K562 (cell line): ENCODE data around the gene LMO4. TPM values are rescaled to one million over a fixed set of nuclear protein-coding genes. Genes with fewer than 3 reads are reported as not detected.

Experiments
- ATAC-seq: fragments of 200-7000 bp; cut with Tn5 transposase; 3 replicates; pipeline ENCODE4 v1.9.1; 2020; ENCODE audit warnings: moderate library complexity
- BruUV-seq: library from RNA; stranded (reverse); fragments of 400-500 nt; replicated peaks from 2 replicates; lab custom pipeline; 2021; lab: Mats Ljungman, UMichigan
- CTCF ChIA-PET: fragments of 300-600 bp; formaldehyde crosslinking; extraction: SDS; loops from one replicate; lab custom pipeline; 2021; ENCODE audit warnings: low intra/inter-chr PET ratio; lab: Yijun Ruan, JAX
- POLR2A ChIA-PET: fragments of 300-600, 350-650 bp; sonication (Branson Sonifier 250); formaldehyde crosslinking; extraction: SDS; loops from one replicate; lab custom pipeline; 2021; ENCODE audit warnings: antibody characterized with exemption, inconsistent platforms; lab: Yijun Ruan, JAX
- DNase-seq, 4 experiments: peaks; one replicate each; pipeline versions ENCODE4 v3.0.0 to v3.0.0-alpha.2; 2011 to 2018; ENCODE audit warnings: low spot score in 3 of 4, mixed read lengths in 3 of 4; ENCODE audit errors: extremely low read depth in 1 of 4
- FAIRE-seq: peaks from 2 replicates; lab custom pipeline; 2011; peaks lifted over from hg19 to GRCh38; lab: Jason Lieb, UNC
- H2AFZ ChIP-seq: 2 replicates; pipeline ENCODE4 v1.6.0; 2011; ENCODE audit warnings: low read depth, low read length, control low read depth, inconsistent platforms
- H3K27ac ChIP-seq: fragments of 200-600 bp; 3 replicates; pipeline ENCODE4 v1.8.0; 2011; ENCODE audit warnings: low read depth, mild to moderate bottlenecking, control low read depth, inconsistent platforms, low read length, moderate library complexity, mixed read lengths; ENCODE audit errors: extremely low read depth
- H3K27me3 ChIP-seq, 2 experiments: fragments of 300-600 bp in 1 of 2; 2 replicates in 1 of 2; 3 replicates in 1 of 2; pipeline versions ENCODE4 v1.6.0 to v1.8.0; 2011; ENCODE audit warnings: inconsistent platforms in 2 of 2, low read length in 2 of 2, mild to moderate bottlenecking in 1 of 2, mixed read lengths in 1 of 2, moderate library complexity in 1 of 2; ENCODE audit not compliant: control insufficient read depth in 2 of 2, insufficient read depth in 2 of 2
- H3K36me3 ChIP-seq: fragments of 300-600 bp; 3 replicates; pipeline ENCODE4 v1.8.0; 2011; ENCODE audit warnings: mild to moderate bottlenecking, low read length, inconsistent platforms; ENCODE audit not compliant: control insufficient read depth, insufficient read depth
- H3K4me1 ChIP-seq, 2 experiments: fragments of 200-600 bp in 1 of 2; replicated peaks in 1 of 2; 2 replicates in 1 of 2; 3 replicates in 1 of 2; pipeline versions ENCODE4 v1.5.1 to v1.8.0; 2011; ENCODE audit warnings: inconsistent platforms in 2 of 2, low read length in 2 of 2, mild to moderate bottlenecking in 1 of 2, mixed read lengths in 1 of 2, moderate library complexity in 1 of 2; ENCODE audit not compliant: control insufficient read depth in 2 of 2, insufficient read depth in 2 of 2
- H3K4me2 ChIP-seq: 2 replicates; pipeline ENCODE4 v1.6.1; 2011; ENCODE audit warnings: low read length, control low read depth, inconsistent platforms, mixed read lengths; ENCODE audit not compliant: insufficient read depth
- H3K4me3 ChIP-seq: fragments of 200-600 bp; sonication (generic), shearing (Covaris generic); 2 replicates; pipeline ENCODE4 v1.5.1; 2016; ENCODE audit warnings: control low read depth, inconsistent platforms
- H3K79me2 ChIP-seq: fragments of 200-600 bp; 3 replicates; pipeline ENCODE4 v1.8.0; 2011; ENCODE audit warnings: low read length, inconsistent platforms; ENCODE audit not compliant: control insufficient read depth, insufficient read depth
- H3K9ac ChIP-seq, 2 experiments: 2 replicates each; pipeline versions ENCODE4 v1.6.0 to v1.6.1; 2011; ENCODE audit warnings: low read depth in 2 of 2, low read length in 2 of 2, control low read depth in 1 of 2, inconsistent platforms in 1 of 2, mild to moderate bottlenecking in 1 of 2, mixed read lengths in 1 of 2; ENCODE audit not compliant: insufficient read depth in 1 of 2
- H3K9me1 ChIP-seq: one replicate; pipeline ENCODE4 v1.6.0; 2011; ENCODE audit warnings: inconsistent platforms, mild to moderate bottlenecking, low read length, moderate library complexity; ENCODE audit not compliant: control insufficient read depth, insufficient read depth
- H3K9me3 ChIP-seq: replicated peaks from 2 replicates; pipeline ENCODE4 v1.5.1; 2011; ENCODE audit warnings: low read depth, low read length, inconsistent platforms; ENCODE audit not compliant: control insufficient read depth, insufficient read depth
- H4K20me1 ChIP-seq: replicated peaks from 2 replicates; pipeline ENCODE4 v1.6.1; 2011; ENCODE audit warnings: low read length, inconsistent platforms, mixed read lengths; ENCODE audit not compliant: control insufficient read depth, insufficient read depth
- BMI1 ChIP-seq: fragments of 150-350 bp; IDR thresholded peaks from 2 replicates; pipeline ENCODE4 v1.6.1; 2014; ENCODE audit warnings: low read length
- ELF1 ChIP-seq: fragments of 200-800 bp; sonication (Bioruptor generic); IDR thresholded peaks from 2 replicates; pipeline ENCODE4 v1.6.1; 2016; ENCODE audit warnings: missing genetic modification characterization, missing compliant biosample characterization
- GABPA ChIP-seq: fragments of 200-800 bp; sonication (Bioruptor generic); conservative IDR thresholded peaks from 2 replicates; pipeline ENCODE4 v1.6.1; 2016; ENCODE audit warnings: low read depth, missing genetic modification characterization, missing compliant biosample characterization
- HNRNPLL ChIP-seq: fragments of 200-400 bp; formaldehyde crosslinking; IDR thresholded peaks from 2 replicates; pipeline ENCODE4 v1.6.1; 2017; ENCODE audit warnings: low read length, low read depth, mild to moderate bottlenecking; ENCODE audit not compliant: poor library complexity, severe bottlenecking
- ZBTB7A ChIP-seq: IDR thresholded peaks from 2 replicates; pipeline ENCODE4 v1.6.1; 2011; ENCODE audit warnings: low read depth, mild to moderate bottlenecking, low read length, moderate library complexity, borderline replicate concordance; ENCODE audit not compliant: control insufficient read depth
- ZFPM2 ChIP-seq: fragments of 250-450 bp; sonication (Bioruptor Pico); IDR thresholded peaks from 2 replicates; pipeline ENCODE4 v1.5.1; 2022; ENCODE audit warnings: mild to moderate bottlenecking
- ZNF347 ChIP-seq: fragments of 450-650 bp; formaldehyde crosslinking; IDR thresholded peaks from 2 replicates; pipeline ENCODE4 v1.4.0; 2020; ENCODE audit warnings: low read depth, mild to moderate bottlenecking, moderate library complexity
- WGBS: fragments of 100-300 bp; shearing (Covaris generic); methylation state at CpG from one replicate; pipeline ENCODE4 v1.1.6; 2016; ENCODE audit warnings: low coverage, mixed read lengths; ENCODE audit not compliant: insufficient coverage; ENCODE audit errors: missing lambda C conversion rate; 5-methylcytosine and 5-hydroxymethylcytosine counted together
- in situ Hi-C: fragments of 300-500 bp; cut with MboI; formaldehyde crosslinking; loops from 4 replicates; pipeline ENCODE4 v1.15.0; 2018; ENCODE audit warnings: inconsistent platforms, mixed read lengths
- intact Hi-C: fragments of 100-400 bp; cut with micrococcal nuclease; formaldehyde crosslinking; loops from 2 replicates; pipeline ENCODE4 v1.14.2; 2022
- polyA plus RNA-seq, 8 experiments: library from polyadenylated mRNA; depleted of rRNA in 4 of 8; stranded (reverse) in 5 of 8; unstranded in 3 of 8; fragments of >200 nt; fragmentation: Nextera tagmentation in 2 of 8; fragmentation: Illumina TruSeq in 1 of 8; extraction: Ambion mirVana in 2 of 8; extraction: Trizol in 1 of 8; gene quantifications; 2 replicates each; pipeline versions ENCODE4 v1.2.1 to v1.2.3, GENCODE V29; 2011 to 2014; ENCODE audit warnings: inconsistent platforms in 1 of 8, missing spikeins in 1 of 8
- total RNA-seq, 7 experiments: library from RNA; depleted of rRNA in 6 of 7; stranded (reverse); fragments of >200 nt in 6 of 7; fragmentation: Illumina TruSeq in 2 of 7; extraction: Trizol in 2 of 7; gene quantifications; 2 replicates each; pipeline versions ENCODE4 v1.2.1 to v1.2.3, GENCODE V29; 2011 to 2021; ENCODE audit warnings: low replicate concordance in 1 of 7
- TF ChIP-seq, protein P1 (sequence below): IDR thresholded peaks from 2 replicates; pipeline ENCODE4 v1.6.1; 2016; ENCODE audit warnings: missing genetic modification characterization, missing compliant biosample characterization

LMO4 gene
- total and polyA plus RNA-seq, 9 of the 15 experiments (the other 6 are each of a cell fraction or from before 2014, with no cell fraction given), result 3.1 to 35.3 (median 22.4) TPM

DNA sequence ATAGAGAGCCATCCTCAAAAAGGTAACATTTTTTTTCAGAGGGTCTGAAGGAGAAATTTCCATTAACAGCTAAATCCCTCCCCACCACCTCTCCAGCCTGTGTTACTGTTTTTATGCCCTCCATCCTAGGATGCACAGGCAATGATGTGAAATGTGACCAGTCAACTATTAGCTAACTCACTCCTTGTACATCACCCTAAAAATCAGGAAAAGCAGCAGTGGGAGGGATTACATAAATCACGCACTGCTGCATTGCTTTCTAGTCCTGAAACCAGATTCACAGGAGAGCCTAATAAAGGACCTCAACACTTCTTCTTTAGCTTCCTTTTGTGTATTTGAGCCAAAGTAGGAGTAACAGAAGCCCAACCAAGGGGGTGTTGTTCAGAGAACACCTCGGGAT lies 66.3 kb downstream of the LMO4 start:
- in situ Hi-C loops, result no loop called here
- intact Hi-C loops, result no loop called here
- POLR2A ChIA-PET, result no interaction called here

More for the DNA sequence above, 66.3 kb downstream of the LMO4 start:
- TF ChIP-seq ELF1 (tag) (no peak), ZBTB7A (no peak), HNRNPLL (no peak), GABPA (no peak), BMI1 (no peak), ZFPM2 (CRISPR knock-in tag) (no peak), ZNF347 (no peak)
- TF ChIP-seq, protein P1, sequence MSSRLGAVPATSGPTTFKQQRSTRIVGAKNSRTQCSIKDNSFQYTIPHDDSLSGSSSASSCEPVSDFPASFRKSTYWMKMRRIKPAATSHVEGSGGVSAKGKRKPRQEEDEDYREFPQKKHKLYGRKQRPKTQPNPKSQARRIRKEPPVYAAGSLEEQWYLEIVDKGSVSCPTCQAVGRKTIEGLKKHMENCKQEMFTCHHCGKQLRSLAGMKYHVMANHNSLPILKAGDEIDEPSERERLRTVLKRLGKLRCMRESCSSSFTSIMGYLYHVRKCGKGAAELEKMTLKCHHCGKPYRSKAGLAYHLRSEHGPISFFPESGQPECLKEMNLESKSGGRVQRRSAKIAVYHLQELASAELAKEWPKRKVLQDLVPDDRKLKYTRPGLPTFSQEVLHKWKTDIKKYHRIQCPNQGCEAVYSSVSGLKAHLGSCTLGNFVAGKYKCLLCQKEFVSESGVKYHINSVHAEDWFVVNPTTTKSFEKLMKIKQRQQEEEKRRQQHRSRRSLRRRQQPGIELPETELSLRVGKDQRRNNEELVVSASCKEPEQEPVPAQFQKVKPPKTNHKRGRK (tag), result no peak
- H3K4me3 ChIP-seq, result no peak overlapping the region
- no peaks in the 10 kb centered on the region for H3K9me3 ChIP-seq
- no peak for FAIRE-seq
- H3K27me3 ChIP-seq, result peaks cover 0 to 3% of the 10 kb centered on the region in 2 experiments; a peak in 2 of 5 replicates
- CTCF ChIA-PET, result no interaction called here
- no peak overlapping the region for H3K27ac ChIP-seq
- no peaks in the 10 kb centered on the region for H3K4me1 ChIP-seq
- no peak for DNase-seq
- no peaks in the 10 kb centered on the region for H4K20me1 ChIP-seq
- H3K9me1 ChIP-seq, result no peaks in the 10 kb centered on the region
- H2AFZ ChIP-seq, result no peak overlapping the region
- no peaks in the 10 kb centered on the region for H3K36me3 ChIP-seq
- no peaks in the 10 kb centered on the region for H3K79me2 ChIP-seq
- H3K4me2 ChIP-seq, result no peak overlapping the region
- BruUV-seq, result no TSS peak
- no peak overlapping the region for H3K9ac ChIP-seq
- no peak for ATAC-seq
- WGBS, result 15% methylated on average over 2 of the region's 2 CpGs
